H1 (cell line): ENCODE results near the gene LOXHD1. TPM values are rescaled to one million over a fixed set of nuclear protein-coding genes. Genes with fewer than 3 reads are reported as not detected.

Experiments
- CTCF ChIA-PET: fragments of 300-600 bp; sonication (Branson Sonifier 250); formaldehyde crosslinking; loops from one replicate; lab custom pipeline; 2021; ENCODE audit not compliant: partially characterized antibody; lab: Charles Lee
- POLR2A ChIA-PET: fragments of 300-600 bp; sonication (Branson Sonifier 250); formaldehyde crosslinking; loops from one replicate; lab custom pipeline; 2021; ENCODE audit warnings: inconsistent platforms; ENCODE audit not compliant: partially characterized antibody; lab: Charles Lee
- DNase-seq, 2 experiments: peaks; one replicate each; pipeline versions ENCODE4 v3.0.0 to v3.0.0-alpha.2; 2010 to 2022; ENCODE audit warnings: low spot score in 2 of 2, low read depth in 1 of 2, mixed read lengths in 1 of 2
- FAIRE-seq: peaks from 2 replicates; lab custom pipeline; 2011; peaks lifted over from hg19 to GRCh38; lab: Jason Lieb, UNC
- H2AFZ ChIP-seq: 2 replicates; pipeline ENCODE4 v1.8.1; 2012; ENCODE audit warnings: low read length, inconsistent platforms
- H2AK5ac ChIP-seq: 2 replicates; pipeline ENCODE4 v1.6.1; 2013; ENCODE audit warnings: low read depth, low read length
- H2BK120ac ChIP-seq: replicated peaks from 2 replicates; pipeline ENCODE3; 2013; ENCODE audit warnings: low read depth, low read length, inconsistent platforms
- H2BK12ac ChIP-seq: 2 replicates; pipeline ENCODE4 v1.6.1; 2013; ENCODE audit warnings: low read depth, low read length
- H2BK15ac ChIP-seq: 2 replicates; pipeline ENCODE4 v1.6.1; 2013; ENCODE audit warnings: low read length
- H2BK20ac ChIP-seq: 2 replicates; pipeline ENCODE4 v1.6.1; 2013; ENCODE audit warnings: low read length
- H2BK5ac ChIP-seq: 2 replicates; pipeline ENCODE4 v1.6.1; 2013; ENCODE audit warnings: low read depth, low read length
- H3K14ac ChIP-seq: 2 replicates; pipeline ENCODE4 v1.6.1; 2013; ENCODE audit warnings: inconsistent platforms; ENCODE audit not compliant: insufficient read length
- H3K18ac ChIP-seq: 2 replicates; pipeline ENCODE4 v1.6.1; 2013; ENCODE audit warnings: low read length; ENCODE audit errors: extremely low read depth
- H3K23ac ChIP-seq: 2 replicates; pipeline ENCODE4 v1.6.1; 2013; ENCODE audit warnings: inconsistent platforms; ENCODE audit not compliant: insufficient read length
- H3K23me2 ChIP-seq: 2 replicates; pipeline ENCODE4 v1.6.1; 2013; ENCODE audit warnings: low read depth, low read length
- H3K27ac ChIP-seq: 2 replicates; pipeline ENCODE4 v1.6.1; 2011; ENCODE audit warnings: low read depth, low read length, inconsistent platforms
- H3K27me3 ChIP-seq, 4 experiments: replicated peaks in 1 of 4; 1 replicate in 1 of 4; 2 replicates in 3 of 4; pipeline versions ENCODE4 v1.6.1 to v1.8.1; 2011 to 2013; ENCODE audit warnings: low read length in 3 of 4, mild to moderate bottlenecking in 3 of 4, inconsistent platforms in 2 of 4, mixed read lengths in 2 of 4, moderate library complexity in 1 of 4; ENCODE audit not compliant: control insufficient read depth in 3 of 4, insufficient read depth in 3 of 4; ENCODE audit errors: extremely low read depth in 1 of 4
- H3K36me3 ChIP-seq, 4 experiments: 2 replicates each; pipeline versions ENCODE4 v1.6.1 to v1.8.1; 2011 to 2013; ENCODE audit warnings: mild to moderate bottlenecking in 4 of 4, low read length in 3 of 4, moderate library complexity in 2 of 4, control low read depth in 1 of 4, inconsistent platforms in 1 of 4; ENCODE audit not compliant: insufficient read depth in 4 of 4, control insufficient read depth in 2 of 4
- H3K4ac ChIP-seq: replicated peaks from 2 replicates; pipeline ENCODE3; 2013; ENCODE audit warnings: low read length, low read depth, mixed read lengths, inconsistent platforms; ENCODE audit not compliant: insufficient read length
- H3K4me1 ChIP-seq, 4 experiments: replicated peaks in 1 of 4; 1 replicate in 1 of 4; 2 replicates in 3 of 4; pipeline versions ENCODE4 v1.6.1 to v1.8.1; 2011 to 2013; ENCODE audit warnings: low read length in 3 of 4, inconsistent platforms in 2 of 4, mixed read lengths in 1 of 4; ENCODE audit not compliant: insufficient read depth in 4 of 4, control insufficient read depth in 3 of 4
- H3K4me2 ChIP-seq, 2 experiments: 2 replicates each; pipeline versions ENCODE4 v1.6.1 to v1.8.1; 2011 to 2013; ENCODE audit warnings: low read depth in 2 of 2, low read length in 2 of 2, control low read depth in 1 of 2, inconsistent platforms in 1 of 2, mild to moderate bottlenecking in 1 of 2; ENCODE audit not compliant: insufficient read depth in 1 of 2
- H3K4me3 ChIP-seq, 4 experiments: fragments of 200-600, 300-600 bp in 1 of 4; sonication (generic), shearing (Covaris generic), sonication (Bioruptor Twin) in 1 of 4; 2 replicates each; pipeline versions ENCODE4 v1.5.1 to v1.8.1; 2011 to 2016; ENCODE audit warnings: low read length in 4 of 4, low read depth in 3 of 4, control low read depth in 2 of 4, inconsistent platforms in 2 of 4, mild to moderate bottlenecking in 2 of 4, mixed read lengths in 1 of 4, moderate library complexity in 1 of 4; ENCODE audit not compliant: insufficient read depth in 2 of 4; ENCODE audit errors: extremely low read depth in 1 of 4
- H3K56ac ChIP-seq: replicated peaks from 2 replicates; pipeline ENCODE3; 2013; ENCODE audit warnings: low read depth, mild to moderate bottlenecking, mixed read lengths, low read length, inconsistent platforms; ENCODE audit not compliant: insufficient read length
- H3K79me1 ChIP-seq: 2 replicates; pipeline ENCODE4 v1.6.1; 2013; ENCODE audit warnings: low read depth, low read length, control low read depth
- H3K79me2 ChIP-seq, 2 experiments: 2 replicates each; pipeline versions ENCODE4 v1.6.1 to v1.8.1; 2012 to 2013; ENCODE audit warnings: low read length in 2 of 2, mild to moderate bottlenecking in 2 of 2, inconsistent platforms in 1 of 2; ENCODE audit not compliant: insufficient read depth in 2 of 2, control insufficient read depth in 1 of 2
- H3K9ac ChIP-seq, 4 experiments: replicated peaks in 1 of 4; 1 replicate in 1 of 4; 2 replicates in 3 of 4; pipeline versions ENCODE4 v1.6.1 to v1.8.1; 2011 to 2013; ENCODE audit warnings: low read depth in 3 of 4, low read length in 3 of 4, control low read depth in 2 of 4, mild to moderate bottlenecking in 2 of 4, moderate library complexity in 2 of 4, inconsistent platforms in 1 of 4; ENCODE audit errors: extremely low read depth in 1 of 4
- H3K9me3 ChIP-seq, 2 experiments: 2 replicates each; pipeline versions ENCODE4 v1.6.1 to v1.8.1; 2012 to 2013; ENCODE audit warnings: mild to moderate bottlenecking in 2 of 2, moderate library complexity in 2 of 2, control low read depth in 1 of 2, inconsistent platforms in 1 of 2, low read depth in 1 of 2, low read length in 1 of 2, mixed read lengths in 1 of 2; ENCODE audit not compliant: insufficient read depth in 2 of 2
- H4K20me1 ChIP-seq, 2 experiments: replicated peaks in 1 of 2; 2 replicates each; pipeline versions ENCODE3 to v1.8.1; 2011 to 2013; ENCODE audit warnings: inconsistent platforms in 2 of 2, low read length in 2 of 2, mild to moderate bottlenecking in 1 of 2; ENCODE audit not compliant: insufficient read depth in 2 of 2, control insufficient read depth in 1 of 2
- H4K5ac ChIP-seq: 2 replicates; pipeline ENCODE4 v1.6.1; 2013; ENCODE audit warnings: low read length, low read depth, mixed read lengths, inconsistent platforms; ENCODE audit not compliant: insufficient read length
- H4K8ac ChIP-seq: 2 replicates; pipeline ENCODE4 v1.8.0; 2013; ENCODE audit warnings: mild to moderate bottlenecking, moderate library complexity, low read length, inconsistent platforms; ENCODE audit not compliant: insufficient read depth; ENCODE audit errors: extremely low read depth
- H4K91ac ChIP-seq: replicated peaks from 2 replicates; pipeline ENCODE3; 2013; ENCODE audit warnings: low read length, mixed read lengths, inconsistent platforms; ENCODE audit not compliant: insufficient read length
- ATF2 ChIP-seq: IDR thresholded peaks from 2 replicates; pipeline ENCODE4 v1.6.1; 2012; ENCODE audit warnings: low read length, inconsistent platforms
- BCL11A ChIP-seq, 2 experiments: IDR thresholded peaks; one replicate each; pipeline ENCODE4 v1.6.1; 2011; ENCODE audit warnings: low read depth in 2 of 2, low read length in 2 of 2, mild to moderate bottlenecking in 2 of 2
- HDAC2 ChIP-seq, 2 experiments: fragments of 300-600 bp in 1 of 2; sonication (generic) in 1 of 2; IDR thresholded peaks; 2 replicates each; pipeline ENCODE4 v1.6.1; 2011 to 2012; ENCODE audit warnings: low read depth in 2 of 2, low read length in 2 of 2, mild to moderate bottlenecking in 2 of 2, moderate library complexity in 2 of 2, borderline replicate concordance in 1 of 2, inconsistent platforms in 1 of 2
- KDM1A ChIP-seq: fragments of 200-600, 300-600 bp; sonication (generic); IDR thresholded peaks from 2 replicates; pipeline ENCODE4 v1.7.1; 2016; ENCODE audit warnings: mild to moderate bottlenecking, low read length, borderline replicate concordance
- POLR2A ChIP-seq, 2 experiments: IDR thresholded peaks; 1 replicate in 1 of 2; 2 replicates in 1 of 2; pipeline ENCODE4 v1.6.1; 2011; ENCODE audit warnings: low read depth in 2 of 2, low read length in 2 of 2, mild to moderate bottlenecking in 2 of 2; ENCODE audit errors: control extremely low read depth in 1 of 2
- USF2 ChIP-seq: IDR thresholded peaks from 2 replicates; pipeline ENCODE4 v1.6.1; 2011; ENCODE audit warnings: low read length, improper control_type of control experiment
- WGBS, 2 experiments: shearing (Covaris generic) in 1 of 2; methylation state at CpG; one replicate each; pipeline versions ENCODE4 v1.1.6 to v1.1.7; 2013 to 2015; ENCODE audit warnings: low lambda C conversion rate in 2 of 2, mixed read lengths in 2 of 2, inconsistent platforms in 1 of 2, low coverage in 1 of 2, missing lambda C conversion rate in 1 of 2; ENCODE audit not compliant: insufficient replicate concordance in 2 of 2, insufficient coverage in 1 of 2, insufficient read length in 1 of 2; ENCODE audit errors: extremely low coverage in 1 of 2, missing lambda C conversion rate in 1 of 2; 5-methylcytosine and 5-hydroxymethylcytosine counted together
- polyA plus RNA-seq, 7 experiments: library from polyadenylated mRNA; depleted of rRNA in 3 of 7; stranded (reverse) in 5 of 7; unstranded in 2 of 7; fragments of >200 nt in 5 of 7; fragments of 200-250 nt in 2 of 7; gene quantifications; 1 replicate in 5 of 7; 2 replicates in 1 of 7; 4 replicates in 1 of 7; pipeline versions ENCODE4 v1.2.1 to v1.2.3, GENCODE V29; 2011 to 2013; ENCODE audit warnings: missing spikeins in 2 of 7, mixed read lengths in 2 of 7
- total RNA-seq: library from RNA; stranded (reverse); fragmentation: NEBNext Ultra II Directional; extraction: Animal tissue kit (Norgen Biotek cat#: 25700); gene quantifications from 2 replicates; pipeline ENCODE4 v1.2.1, GENCODE V29; 2021

LOXHD1 gene
- total and polyA plus RNA-seq, 2 of the 8 experiments (the other 6 are each of a cell fraction or from before 2014, with no cell fraction given), result 0.02 TPM; not detected in 1

GRCh38 chr18:46683252-46683651 lies 26.2 kb upstream of the LOXHD1 start:
- H2BK120ac ChIP-seq, result no peak overlapping the region
- no peak overlapping the region for H2BK5ac ChIP-seq
- H3K18ac ChIP-seq, result no peak overlapping the region
- no peaks in the 10 kb centered on the region for H3K9me3 ChIP-seq
- H4K20me1 ChIP-seq, result peaks cover 0 to 3% of the 10 kb centered on the region in 2 experiments
- no peak overlapping the region for H2BK15ac ChIP-seq
- CTCF ChIA-PET, result interaction anchor here (1.1 kb wide), 1 partner anchor 8 kb away, joined by 3 read pairs; no protein-coding TSS in a partner anchor
- no peak overlapping the region for H4K5ac ChIP-seq
- H2BK12ac ChIP-seq, result no peak overlapping the region
- no peak for DNase-seq
- H3K56ac ChIP-seq, result no peak overlapping the region
- H3K23ac ChIP-seq, result no peak overlapping the region
- H3K4me2 ChIP-seq, result no peak overlapping the region
- H3K27me3 ChIP-seq, result no peaks in the 10 kb centered on the region
- no peak overlapping the region for H2BK20ac ChIP-seq
- H3K36me3 ChIP-seq, result no peaks in the 10 kb centered on the region
- 88% methylated on average over 4 of the region's 4 CpGs; no CpG with 5 or more reads in 1 of the 2 experiments for WGBS, 2 experiments
- no peak overlapping the region for H4K8ac ChIP-seq
- TF ChIP-seq USF2 (no peak), ATF2 (no peak), BCL11A (IDR thresholded peaks at IDR 0.05; ENCODE audit: low read depth in 2 of 2, low read length in 2 of 2) (no peak), POLR2A (IDR thresholded peaks at IDR 0.05; ENCODE audit: control extremely low read depth in 1 of 2, low read depth in 2 of 2, low read length in 2 of 2) (no peak), KDM1A (peak; percentile 38; the same call in 1 of the 2 replicates), HDAC2 (IDR thresholded peaks at IDR 0.05; ENCODE audit: borderline replicate concordance in 1 of 2, low read depth in 2 of 2, low read length in 2 of 2) (0 out of 4 replicates have a peak, but pooled peaks of 1 of the 2 experiments have one; percentile 52)
- TF ChIP-seq, all 59 proteins: peak for 2
- H3K79me1 ChIP-seq, result no peaks in the 10 kb centered on the region
- no peaks in the 10 kb centered on the region for H3K4me1 ChIP-seq
- H3K14ac ChIP-seq, result no peak overlapping the region
- no peaks in the 10 kb centered on the region for H3K79me2 ChIP-seq
- H3K4ac ChIP-seq, result no peak overlapping the region
- H3K23me2 ChIP-seq, result no peaks in the 10 kb centered on the region
- H3K4me3 ChIP-seq, result no peak overlapping the region
- H4K91ac ChIP-seq, result no peak overlapping the region
- no peak overlapping the region for H2AK5ac ChIP-seq
- POLR2A ChIA-PET, result no interaction called here
- no peak for FAIRE-seq
- no peak overlapping the region for H2AFZ ChIP-seq
- no peak overlapping the region for H3K27ac ChIP-seq
- no peak overlapping the region for H3K9ac ChIP-seq
